K562 (cell line): ENCODE results near the gene GRK1. TPM values are rescaled to one million over a fixed set of nuclear protein-coding genes. Genes with fewer than 3 reads are reported as not detected.

ENCODE experiments used
- ATAC-seq: fragments of 200-7000 bp; cut with Tn5 transposase; 3 replicates; pipeline ENCODE4 v1.9.1; 2020; ENCODE audit warnings: moderate library complexity
- BruUV-seq: library from RNA; stranded (reverse); fragments of 400-500 nt; replicated peaks from 2 replicates; lab custom pipeline; 2021; lab: Mats Ljungman, UMichigan
- CTCF ChIA-PET: fragments of 300-600 bp; formaldehyde crosslinking; extraction: SDS; loops from one replicate; lab custom pipeline; 2021; ENCODE audit warnings: low intra/inter-chr PET ratio; lab: Yijun Ruan, JAX
- POLR2A ChIA-PET: fragments of 300-600, 350-650 bp; sonication (Branson Sonifier 250); formaldehyde crosslinking; extraction: SDS; loops from one replicate; lab custom pipeline; 2021; ENCODE audit warnings: antibody characterized with exemption, inconsistent platforms; lab: Yijun Ruan, JAX
- DNase-seq, 4 experiments: peaks; one replicate each; pipeline versions ENCODE4 v3.0.0 to v3.0.0-alpha.2; 2011 to 2018; ENCODE audit warnings: low spot score in 3 of 4, mixed read lengths in 3 of 4; ENCODE audit errors: extremely low read depth in 1 of 4
- FAIRE-seq: peaks from 2 replicates; lab custom pipeline; 2011; peaks lifted over from hg19 to GRCh38; lab: Jason Lieb, UNC
- H2AFZ ChIP-seq: 2 replicates; pipeline ENCODE4 v1.6.0; 2011; ENCODE audit warnings: low read depth, low read length, control low read depth, inconsistent platforms
- H3K27ac ChIP-seq: fragments of 200-600 bp; 3 replicates; pipeline ENCODE4 v1.8.0; 2011; ENCODE audit warnings: low read depth, mild to moderate bottlenecking, control low read depth, inconsistent platforms, low read length, moderate library complexity, mixed read lengths; ENCODE audit errors: extremely low read depth
- H3K27me3 ChIP-seq, 2 experiments: fragments of 300-600 bp in 1 of 2; 2 replicates in 1 of 2; 3 replicates in 1 of 2; pipeline versions ENCODE4 v1.6.0 to v1.8.0; 2011; ENCODE audit warnings: inconsistent platforms in 2 of 2, low read length in 2 of 2, mild to moderate bottlenecking in 1 of 2, mixed read lengths in 1 of 2, moderate library complexity in 1 of 2; ENCODE audit not compliant: control insufficient read depth in 2 of 2, insufficient read depth in 2 of 2
- H3K36me3 ChIP-seq: fragments of 300-600 bp; 3 replicates; pipeline ENCODE4 v1.8.0; 2011; ENCODE audit warnings: mild to moderate bottlenecking, low read length, inconsistent platforms; ENCODE audit not compliant: control insufficient read depth, insufficient read depth
- H3K4me1 ChIP-seq, 2 experiments: fragments of 200-600 bp in 1 of 2; replicated peaks in 1 of 2; 2 replicates in 1 of 2; 3 replicates in 1 of 2; pipeline versions ENCODE4 v1.5.1 to v1.8.0; 2011; ENCODE audit warnings: inconsistent platforms in 2 of 2, low read length in 2 of 2, mild to moderate bottlenecking in 1 of 2, mixed read lengths in 1 of 2, moderate library complexity in 1 of 2; ENCODE audit not compliant: control insufficient read depth in 2 of 2, insufficient read depth in 2 of 2
- H3K4me2 ChIP-seq: 2 replicates; pipeline ENCODE4 v1.6.1; 2011; ENCODE audit warnings: low read length, control low read depth, inconsistent platforms, mixed read lengths; ENCODE audit not compliant: insufficient read depth
- H3K4me3 ChIP-seq: fragments of 200-600 bp; sonication (generic), shearing (Covaris generic); 2 replicates; pipeline ENCODE4 v1.5.1; 2016; ENCODE audit warnings: control low read depth, inconsistent platforms
- H3K79me2 ChIP-seq: fragments of 200-600 bp; 3 replicates; pipeline ENCODE4 v1.8.0; 2011; ENCODE audit warnings: low read length, inconsistent platforms; ENCODE audit not compliant: control insufficient read depth, insufficient read depth
- H3K9ac ChIP-seq, 2 experiments: 2 replicates each; pipeline versions ENCODE4 v1.6.0 to v1.6.1; 2011; ENCODE audit warnings: low read depth in 2 of 2, low read length in 2 of 2, control low read depth in 1 of 2, inconsistent platforms in 1 of 2, mild to moderate bottlenecking in 1 of 2, mixed read lengths in 1 of 2; ENCODE audit not compliant: insufficient read depth in 1 of 2
- H3K9me1 ChIP-seq: one replicate; pipeline ENCODE4 v1.6.0; 2011; ENCODE audit warnings: inconsistent platforms, mild to moderate bottlenecking, low read length, moderate library complexity; ENCODE audit not compliant: control insufficient read depth, insufficient read depth
- H3K9me3 ChIP-seq: replicated peaks from 2 replicates; pipeline ENCODE4 v1.5.1; 2011; ENCODE audit warnings: low read depth, low read length, inconsistent platforms; ENCODE audit not compliant: control insufficient read depth, insufficient read depth
- H4K20me1 ChIP-seq: replicated peaks from 2 replicates; pipeline ENCODE4 v1.6.1; 2011; ENCODE audit warnings: low read length, inconsistent platforms, mixed read lengths; ENCODE audit not compliant: control insufficient read depth, insufficient read depth
- ASH1L ChIP-seq: fragments of 450-650 bp; IDR thresholded peaks from 2 replicates; pipeline ENCODE4 v1.6.1; 2018; ENCODE audit warnings: borderline replicate concordance, mild to moderate bottlenecking, low read depth; ENCODE audit not compliant: partially characterized antibody
- GTF2E2 ChIP-seq: fragments of 200-800 bp; sonication (Bioruptor generic); IDR thresholded peaks from 2 replicates; pipeline ENCODE4 v1.6.1; 2016; ENCODE audit warnings: missing genetic modification characterization, missing compliant biosample characterization
- HDAC8 ChIP-seq: fragments of 450-650 bp; IDR thresholded peaks from 2 replicates; pipeline ENCODE4 v1.6.1; 2016; ENCODE audit warnings: mild to moderate bottlenecking, missing genetic modification characterization, moderate library complexity, missing compliant biosample characterization
- KAT2B ChIP-seq: IDR thresholded peaks from one replicate; pipeline ENCODE4 v1.6.1; 2012; ENCODE audit warnings: low read depth, mild to moderate bottlenecking, control low read depth, inconsistent platforms, low read length, moderate library complexity
- MYC ChIP-seq, 2 experiments: fragments of 250-450 bp in 1 of 2; sonication (Bioruptor Pico) in 1 of 2; IDR thresholded peaks; 2 replicates each; pipeline versions ENCODE4 v1.5.1 to v1.6.1; 2012 to 2021; ENCODE audit warnings: low read depth in 2 of 2, borderline replicate concordance in 1 of 2, improper control_type of control experiment in 1 of 2, low read length in 1 of 2, mild to moderate bottlenecking in 1 of 2, moderate library complexity in 1 of 2
- POU5F1 ChIP-seq: fragments of 150-350 bp; IDR thresholded peaks from 2 replicates; pipeline ENCODE4 v1.6.1; 2014; ENCODE audit warnings: borderline replicate concordance, low read length, low read depth, mild to moderate bottlenecking; ENCODE audit not compliant: partially characterized antibody
- ZNF239 ChIP-seq: fragments of 250-450 bp; sonication (Bioruptor Pico); IDR thresholded peaks from 2 replicates; pipeline ENCODE4 v1.4.0; 2020; ENCODE audit warnings: mild to moderate bottlenecking
- WGBS: fragments of 100-300 bp; shearing (Covaris generic); methylation state at CpG from one replicate; pipeline ENCODE4 v1.1.6; 2016; ENCODE audit warnings: low coverage, mixed read lengths; ENCODE audit not compliant: insufficient coverage; ENCODE audit errors: missing lambda C conversion rate; 5-methylcytosine and 5-hydroxymethylcytosine counted together
- in situ Hi-C: fragments of 300-500 bp; cut with MboI; formaldehyde crosslinking; loops from 4 replicates; pipeline ENCODE4 v1.15.0; 2018; ENCODE audit warnings: inconsistent platforms, mixed read lengths
- intact Hi-C: fragments of 100-400 bp; cut with micrococcal nuclease; formaldehyde crosslinking; loops from 2 replicates; pipeline ENCODE4 v1.14.2; 2022
- polyA plus RNA-seq, 8 experiments: library from polyadenylated mRNA; depleted of rRNA in 4 of 8; stranded (reverse) in 5 of 8; unstranded in 3 of 8; fragments of >200 nt; fragmentation: Nextera tagmentation in 2 of 8; fragmentation: Illumina TruSeq in 1 of 8; extraction: Ambion mirVana in 2 of 8; extraction: Trizol in 1 of 8; gene quantifications; 2 replicates each; pipeline versions ENCODE4 v1.2.1 to v1.2.3, GENCODE V29; 2011 to 2014; ENCODE audit warnings: inconsistent platforms in 1 of 8, missing spikeins in 1 of 8
- total RNA-seq, 7 experiments: library from RNA; depleted of rRNA in 6 of 7; stranded (reverse); fragments of >200 nt in 6 of 7; fragmentation: Illumina TruSeq in 2 of 7; extraction: Trizol in 2 of 7; gene quantifications; 2 replicates each; pipeline versions ENCODE4 v1.2.1 to v1.2.3, GENCODE V29; 2011 to 2021; ENCODE audit warnings: low replicate concordance in 1 of 7
- TF ChIP-seq, protein P1 (sequence below): sonication (generic); formaldehyde crosslinking; IDR thresholded peaks from 2 replicates; pipeline ENCODE4 v1.4.0; 2020; ENCODE audit warnings: mild to moderate bottlenecking, missing genetic modification reagents
- TF ChIP-seq, protein P2 (sequence below): sonication (generic); formaldehyde crosslinking; IDR thresholded peaks from 2 replicates; pipeline ENCODE4 v1.9.0; 2022; ENCODE audit warnings: mild to moderate bottlenecking, missing genetic modification reagents
- TF ChIP-seq, protein P3 (sequence below): fragments of 250-450 bp; sonication (Bioruptor Pico); IDR thresholded peaks from 2 replicates; pipeline ENCODE4 v1.4.0; 2020

The GRK1 gene
- total and polyA plus RNA-seq, 9 of the 15 experiments (the other 6 are each of a cell fraction or from before 2014, with no cell fraction given): 0.09 TPM; not detected in 8

DNA sequence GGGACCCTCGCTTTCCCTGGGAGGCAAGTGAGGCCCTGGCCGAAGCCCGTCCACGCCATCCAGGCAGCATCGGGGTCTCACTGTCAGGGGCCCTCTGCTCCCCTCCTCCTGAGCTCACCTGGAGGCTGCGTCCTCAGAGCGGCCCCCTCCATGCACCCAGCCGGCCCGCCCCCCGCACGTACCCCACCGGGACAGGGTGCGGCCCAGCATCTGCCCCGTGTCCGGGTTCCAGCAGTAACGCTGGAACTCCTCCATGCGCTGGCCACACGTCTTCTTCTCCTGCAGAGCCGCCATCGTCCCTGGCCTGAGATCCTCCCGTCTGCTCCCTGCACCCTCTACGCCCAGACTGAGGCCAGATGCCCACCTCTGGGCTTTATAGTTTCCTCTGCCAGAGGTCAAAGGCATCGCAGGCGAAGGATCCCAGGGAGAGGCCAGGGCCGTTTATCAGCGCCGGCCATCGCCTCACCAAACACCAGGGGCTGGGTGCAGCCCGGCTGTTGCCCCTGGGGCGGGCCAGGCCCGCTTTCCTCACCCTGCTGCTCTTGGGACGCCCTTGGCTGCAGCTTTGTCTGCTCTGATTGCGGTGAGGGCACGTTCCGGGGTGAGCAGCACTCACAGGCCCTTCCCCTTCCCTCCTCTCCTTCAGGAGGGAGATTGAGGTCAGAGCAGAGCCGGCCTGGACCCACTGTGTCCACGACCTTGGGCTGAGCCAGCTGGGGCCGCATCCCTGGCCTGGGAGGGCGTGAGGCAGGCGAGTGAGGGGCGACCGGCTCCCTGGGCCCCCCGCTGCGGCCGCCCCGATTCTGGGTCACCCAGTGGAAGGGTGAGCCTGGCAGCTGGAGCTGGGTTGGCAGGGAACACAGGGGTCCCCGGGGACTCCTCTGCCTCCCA lies 8.9 kb upstream of the GRK1 start, which contains the start of gene ATP4B:
Gene ATP4B, minus strand, starts transcription at position 348 of the 891 bp plus-strand sequence. Its CDS starts 54 bp downstream, at position 294.
- intact Hi-C loops: no loop called here
- in situ Hi-C loops: loop anchor here (5.0 to 10.0 kb wide), 2 partner anchors 144 to 257 kb away; no protein-coding TSS in a partner anchor
- no peak for TF ChIP-seq ZNF239
- TF ChIP-seq, protein P1, sequence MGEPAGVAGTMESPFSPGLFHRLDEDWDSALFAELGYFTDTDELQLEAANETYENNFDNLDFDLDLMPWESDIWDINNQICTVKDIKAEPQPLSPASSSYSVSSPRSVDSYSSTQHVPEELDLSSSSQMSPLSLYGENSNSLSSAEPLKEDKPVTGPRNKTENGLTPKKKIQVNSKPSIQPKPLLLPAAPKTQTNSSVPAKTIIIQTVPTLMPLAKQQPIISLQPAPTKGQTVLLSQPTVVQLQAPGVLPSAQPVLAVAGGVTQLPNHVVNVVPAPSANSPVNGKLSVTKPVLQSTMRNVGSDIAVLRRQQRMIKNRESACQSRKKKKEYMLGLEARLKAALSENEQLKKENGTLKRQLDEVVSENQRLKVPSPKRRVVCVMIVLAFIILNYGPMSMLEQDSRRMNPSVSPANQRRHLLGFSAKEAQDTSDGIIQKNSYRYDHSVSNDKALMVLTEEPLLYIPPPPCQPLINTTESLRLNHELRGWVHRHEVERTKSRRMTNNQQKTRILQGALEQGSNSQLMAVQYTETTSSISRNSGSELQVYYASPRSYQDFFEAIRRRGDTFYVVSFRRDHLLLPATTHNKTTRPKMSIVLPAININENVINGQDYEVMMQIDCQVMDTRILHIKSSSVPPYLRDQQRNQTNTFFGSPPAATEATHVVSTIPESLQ (CRISPR knock-in tag): no peak
- no peak for TF ChIP-seq ASH1L
- TF ChIP-seq, protein P2, sequence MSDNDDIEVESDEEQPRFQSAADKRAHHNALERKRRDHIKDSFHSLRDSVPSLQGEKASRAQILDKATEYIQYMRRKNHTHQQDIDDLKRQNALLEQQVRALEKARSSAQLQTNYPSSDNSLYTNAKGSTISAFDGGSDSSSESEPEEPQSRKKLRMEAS (CRISPR knock-in tag): no peak
- TF ChIP-seq POU5F1: no peak
- TF ChIP-seq, protein P3, sequence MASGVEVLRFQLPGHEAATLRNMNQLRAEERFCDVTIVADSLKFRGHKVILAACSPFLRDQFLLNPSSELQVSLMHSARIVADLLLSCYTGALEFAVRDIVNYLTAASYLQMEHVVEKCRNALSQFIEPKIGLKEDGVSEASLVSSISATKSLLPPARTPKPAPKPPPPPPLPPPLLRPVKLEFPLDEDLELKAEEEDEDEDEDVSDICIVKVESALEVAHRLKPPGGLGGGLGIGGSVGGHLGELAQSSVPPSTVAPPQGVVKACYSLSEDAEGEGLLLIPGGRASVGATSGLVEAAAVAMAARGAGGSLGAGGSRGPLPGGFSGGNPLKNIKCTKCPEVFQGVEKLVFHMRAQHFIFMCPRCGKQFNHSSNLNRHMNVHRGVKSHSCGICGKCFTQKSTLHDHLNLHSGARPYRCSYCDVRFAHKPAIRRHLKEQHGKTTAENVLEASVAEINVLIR: no peak
- TF ChIP-seq MYC (IDR thresholded peaks at IDR 0.05; ENCODE audit: low read depth, low read length): no peak
- TF ChIP-seq MYC (CRISPR knock-in tag; IDR thresholded peaks at IDR 0.05; ENCODE audit: borderline replicate concordance, low read depth): no peak
- no peak for TF ChIP-seq HDAC8 (tag)
- no peak for TF ChIP-seq KAT2B
- no peak for TF ChIP-seq GTF2E2

More for the DNA sequence above, 8.9 kb upstream of the GRK1 start, which contains the start of gene ATP4B:
- H3K27me3 ChIP-seq: peaks cover 20 to 60% of the 10 kb centered on the region in 2 experiments
- FAIRE-seq (no peak), DNase-seq (no peak), ATAC-seq (no peak)
- WGBS: 2% methylated on average over 30 of the region's 47 CpGs
- no peak within 1 kb of the TSS for H2AFZ ChIP-seq
- no peak within 1 kb of the TSS for H3K27ac ChIP-seq
- no TSS peak for BruUV-seq
- H3K36me3 ChIP-seq: no peaks in the 10 kb centered on the region
- H3K9me1 ChIP-seq: no peaks in the 10 kb centered on the region
- no peaks in the 10 kb centered on the region; the same call in 1 of the 2 replicates for H4K20me1 ChIP-seq
- H3K4me3 ChIP-seq: no peak within 1 kb of the TSS
- H3K9me3 ChIP-seq: no peaks in the 10 kb centered on the region
- H3K79me2 ChIP-seq: no peaks in the 10 kb centered on the region
- no peak within 1 kb of the TSS for H3K4me2 ChIP-seq
- CTCF ChIA-PET: no interaction called here
- H3K9ac ChIP-seq: no peak within 1 kb of the TSS
- POLR2A ChIA-PET: interaction anchor here (0.7 kb wide), 1 partner anchor 9 kb away, joined by 3 read pairs; no protein-coding TSS in a partner anchor
- H3K4me1 ChIP-seq: peaks cover 0 to 16% of the 10 kb centered on the region in 2 experiments; a peak in 2 of 5 replicates
